HAP-1 (cell line): Measurements from ENCODE around the gene ASCC2.
A peak's percentile ranks its signal among the peaks of the same experiment; 100 is the strongest.
"Not testable (repeated sequence)": the region's sequence is repeated elsewhere in the genome, so short reads cannot be mapped to it uniquely, and the experiment has no call there.

ENCODE experiments used
- DNase-seq, 2 experiments: peaks; one replicate each; pipeline ENCODE4 v3.0.0-alpha.2; 2016 to 2020; ENCODE audit warnings: low spot score in 2 of 2
- H3K27me3 ChIP-seq: fragments of 250-450 bp; sonication (Bioruptor Pico); 2 replicates; pipeline ENCODE4 v1.5.1; 2020; ENCODE audit warnings: low read depth, mild to moderate bottlenecking, moderate library complexity
- H3K36me3 ChIP-seq: fragments of 250-450 bp; sonication (Bioruptor Pico); replicated peaks from 2 replicates; pipeline ENCODE4 v1.5.1; 2020; ENCODE audit warnings: mild to moderate bottlenecking
- H3K4me1 ChIP-seq: fragments of 250-450 bp; sonication (Bioruptor Pico); 2 replicates; pipeline ENCODE4 v1.5.1; 2020; ENCODE audit warnings: mild to moderate bottlenecking
- H3K4me3 ChIP-seq: fragments of 250-450 bp; sonication (Bioruptor Pico); 2 replicates; pipeline ENCODE4 v1.5.1; 2020; ENCODE audit warnings: mild to moderate bottlenecking, moderate library complexity
- H3K9me3 ChIP-seq: fragments of 250-450 bp; sonication (Bioruptor Pico); 2 replicates; pipeline ENCODE4 v1.5.1; 2020; ENCODE audit warnings: mild to moderate bottlenecking, moderate library complexity
- in situ Hi-C: fragments of 300-500 bp; cut with MboI; formaldehyde crosslinking; loops from 3 replicates; pipeline ENCODE4 v1.14.3; 2020; ENCODE audit warnings: low sequenced_read_pairs, inconsistent platforms, mixed read lengths

ASCC2 gene

GRCh38 chr22:29871684-29872083 lies 33.6 kb upstream of the ASCC2 start:
- peaks cover 4% of the 10 kb centered on the region for H3K4me1 ChIP-seq
- in situ Hi-C loops = no loop called here
- no peaks in the 10 kb centered on the region for H3K27me3 ChIP-seq
- H3K4me3 ChIP-seq = no peak overlapping the region
- no peaks in the 10 kb centered on the region for H3K36me3 ChIP-seq
- DNase-seq = peak; percentile 41 to 48
- no peaks in the 10 kb centered on the region for H3K9me3 ChIP-seq

DNA sequence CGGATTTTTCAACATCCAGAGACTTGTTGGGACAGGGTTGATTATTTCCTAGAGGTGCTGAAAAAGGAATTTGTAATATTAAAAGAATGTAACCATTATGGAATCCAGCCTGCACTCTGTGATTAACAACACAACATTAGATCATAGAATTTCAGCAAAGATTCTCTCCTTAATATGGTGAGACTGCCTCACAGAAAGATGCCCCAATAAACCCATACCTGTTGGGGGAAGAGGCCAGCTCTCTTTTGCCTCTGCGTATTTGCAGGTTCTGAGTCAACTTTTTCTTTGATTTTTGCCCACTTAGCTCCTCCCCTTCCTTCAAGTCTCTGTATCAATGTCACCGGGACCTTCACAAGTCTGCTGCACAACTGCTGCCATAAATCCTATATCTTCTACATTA lies 32.5 kb upstream of the ASCC2 start:
- Histone ChIP-seq H3K4me3 (no peak overlapping the region), H3K27me3 (no peaks in the 10 kb centered on the region), H3K36me3 (no peaks in the 10 kb centered on the region), H3K9me3 (no peaks in the 10 kb centered on the region), H3K4me1 (peaks cover 4% of the 10 kb centered on the region)
- no peak for DNase-seq
- in situ Hi-C loops = no loop called here

- no peaks in the 10 kb centered on the region for H3K27me3 ChIP-seq
- peaks cover 4% of the 10 kb centered on the region for H3K4me1 ChIP-seq
- no peak for DNase-seq
- in situ Hi-C loops = no loop called here
- H3K4me3 ChIP-seq = no peak overlapping the region
- H3K9me3 ChIP-seq = no peaks in the 10 kb centered on the region
- H3K36me3 ChIP-seq = no peaks in the 10 kb centered on the region
Observed at GRCh38 chr22:29867851-29868250, 29.8 kb upstream of the ASCC2 start.

DNA sequence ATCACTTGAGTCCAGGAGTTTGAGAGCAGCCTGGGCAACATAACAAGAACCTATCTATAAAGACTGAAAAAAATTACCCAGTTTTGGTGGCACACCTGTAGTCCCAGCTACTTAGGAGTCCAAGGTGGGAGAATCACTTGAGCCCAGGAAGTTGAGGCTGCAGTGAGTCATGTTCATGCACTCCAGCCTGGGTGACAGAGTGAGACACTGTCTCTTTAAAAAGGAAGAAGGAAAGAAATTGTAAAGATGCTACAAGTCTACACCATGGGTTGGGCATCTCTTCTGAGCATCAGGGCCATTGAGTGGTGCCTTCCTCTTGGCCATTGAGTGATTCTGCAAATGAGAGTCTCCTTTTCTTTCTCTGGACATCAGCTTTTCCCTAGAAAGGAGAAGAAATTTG lies 29.2 kb upstream of the ASCC2 start:
- no peaks in the 10 kb centered on the region for H3K36me3 ChIP-seq
- no peak overlapping the region for H3K4me3 ChIP-seq
- no peaks in the 10 kb centered on the region for H3K9me3 ChIP-seq
- no peaks in the 10 kb centered on the region for H3K27me3 ChIP-seq
- in situ Hi-C loops = no loop called here
- H3K4me1 ChIP-seq = peaks cover 4% of the 10 kb centered on the region
- no peak for DNase-seq

GRCh38 chr22:29865572-29865971 lies 27.5 kb upstream of the ASCC2 start:
- in situ Hi-C loops, H3K4me1 ChIP-seq, H3K27me3 ChIP-seq, H3K9me3 ChIP-seq, H3K36me3 ChIP-seq, DNase-seq, H3K4me3 ChIP-seq: not testable (repeated sequence)

DNA sequence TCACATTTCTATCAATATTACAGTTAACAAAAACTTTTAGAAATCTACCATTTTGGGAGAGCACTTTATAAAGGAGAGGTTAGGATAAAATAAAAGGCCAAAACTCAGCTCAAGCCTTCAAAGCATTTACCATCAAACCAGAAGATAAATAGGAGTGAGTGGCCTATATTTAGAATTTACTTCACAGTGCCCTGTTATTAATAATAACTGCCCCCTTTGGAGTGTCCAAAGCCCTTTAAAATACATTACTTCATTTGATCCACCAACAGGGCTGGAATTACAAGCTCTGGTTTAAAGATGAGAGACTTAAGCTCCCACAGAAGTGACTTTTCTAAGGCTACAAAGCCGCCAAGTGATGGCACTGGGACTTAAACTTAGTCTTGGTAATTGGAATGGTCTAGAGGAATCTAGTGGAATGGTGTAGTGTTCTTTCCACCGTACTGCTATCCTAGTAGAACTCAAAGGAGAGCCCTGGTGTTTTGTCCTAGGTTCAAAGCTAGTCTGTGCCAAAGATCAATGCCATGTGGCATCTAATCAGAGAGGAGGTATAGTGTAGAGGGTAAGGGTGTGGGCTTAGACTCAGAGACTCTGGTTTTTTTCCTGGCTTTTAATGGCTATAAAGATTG lies 23.7 kb upstream of the ASCC2 start:
- in situ Hi-C loops = no loop called here

GRCh38 chr22:29860006-29860766 lies 22.1 kb upstream of the ASCC2 start:
- in situ Hi-C loops = no loop called here
- H3K4me3 ChIP-seq = no peak overlapping the region
- no peaks in the 10 kb centered on the region for H3K9me3 ChIP-seq
- DNase-seq = no peak
- H3K36me3 ChIP-seq = no peaks in the 10 kb centered on the region
- H3K27me3 ChIP-seq = no peaks in the 10 kb centered on the region
- H3K4me1 ChIP-seq = no peaks in the 10 kb centered on the region

More for the DNA sequence above, 23.7 kb upstream of the ASCC2 start:
- no peak for DNase-seq
- no peaks in the 10 kb centered on the region for H3K9me3 ChIP-seq
- H3K27me3 ChIP-seq = no peaks in the 10 kb centered on the region
- no peaks in the 10 kb centered on the region for H3K4me1 ChIP-seq
- H3K36me3 ChIP-seq = no peaks in the 10 kb centered on the region
- no peak overlapping the region for H3K4me3 ChIP-seq

GRCh38 chr22:29859030-29859429 lies 21.0 kb upstream of the ASCC2 start:
- H3K36me3 ChIP-seq, H3K4me1 ChIP-seq, H3K27me3 ChIP-seq, DNase-seq, H3K9me3 ChIP-seq, H3K4me3 ChIP-seq, in situ Hi-C loops: not testable (repeated sequence)

DNA sequence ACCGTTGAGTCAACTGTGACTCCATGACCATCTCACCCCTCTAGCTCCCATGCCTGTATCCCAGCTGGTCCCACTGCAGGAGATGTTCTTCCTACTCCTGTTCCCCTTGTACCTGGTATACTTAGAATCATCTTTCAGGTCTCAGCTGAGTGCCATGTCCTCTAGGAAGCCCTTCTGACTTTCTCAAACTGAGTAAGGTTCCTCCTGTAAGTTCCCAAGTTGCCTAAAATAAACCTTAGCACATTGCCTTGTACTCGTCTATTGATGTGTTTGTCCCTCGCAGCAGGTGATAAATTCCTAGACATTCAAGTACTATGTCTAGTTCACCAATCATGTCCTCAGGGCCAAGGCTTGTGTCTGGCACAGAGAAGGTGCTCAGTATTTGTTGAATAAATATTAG lies 18.4 kb upstream of the ASCC2 start:
- Histone ChIP-seq H3K4me1 (no peaks in the 10 kb centered on the region), H3K9me3 (no peaks in the 10 kb centered on the region)
- in situ Hi-C loops = no loop called here

DNA sequence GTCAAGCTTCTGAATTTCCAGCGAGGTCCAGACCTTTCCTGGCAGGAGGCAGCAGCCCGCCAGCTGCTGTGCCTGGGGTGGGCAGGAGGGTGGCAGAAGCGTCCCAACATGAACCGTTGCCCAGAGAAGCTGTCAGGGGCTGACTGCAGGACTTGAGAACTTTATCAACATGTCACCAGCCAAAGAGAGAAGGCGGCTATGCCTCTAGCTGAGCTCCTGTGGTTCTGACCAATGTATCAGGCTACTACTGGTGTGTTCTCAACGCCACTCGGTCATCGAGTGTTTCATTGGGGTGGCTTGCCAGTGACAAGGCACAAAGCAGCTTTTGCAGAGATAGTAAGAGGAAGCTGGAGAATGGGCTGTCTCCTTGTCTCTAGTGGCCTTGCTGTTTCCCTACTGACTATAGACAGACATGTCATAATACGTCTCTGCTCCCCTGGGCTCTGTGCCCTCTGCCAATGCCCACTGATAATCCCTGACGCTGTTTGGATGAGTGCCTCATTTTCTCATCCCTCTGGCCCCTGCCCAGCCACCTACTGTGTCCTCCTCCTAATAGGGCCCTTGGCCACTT lies 17.6 kb upstream of the ASCC2 start:
- Histone ChIP-seq H3K9me3 (no peaks in the 10 kb centered on the region), H3K4me1 (no peaks in the 10 kb centered on the region), H3K36me3 (no peaks in the 10 kb centered on the region), H3K4me3 (no peak overlapping the region), H3K27me3 (no peaks in the 10 kb centered on the region)
- in situ Hi-C loops = no loop called here
- DNase-seq = no peak

More for the DNA sequence above, 18.4 kb upstream of the ASCC2 start:
- Histone ChIP-seq H3K36me3 (no peaks in the 10 kb centered on the region), H3K27me3 (no peaks in the 10 kb centered on the region), H3K4me3 (no peak overlapping the region)
- no peak for DNase-seq

DNA sequence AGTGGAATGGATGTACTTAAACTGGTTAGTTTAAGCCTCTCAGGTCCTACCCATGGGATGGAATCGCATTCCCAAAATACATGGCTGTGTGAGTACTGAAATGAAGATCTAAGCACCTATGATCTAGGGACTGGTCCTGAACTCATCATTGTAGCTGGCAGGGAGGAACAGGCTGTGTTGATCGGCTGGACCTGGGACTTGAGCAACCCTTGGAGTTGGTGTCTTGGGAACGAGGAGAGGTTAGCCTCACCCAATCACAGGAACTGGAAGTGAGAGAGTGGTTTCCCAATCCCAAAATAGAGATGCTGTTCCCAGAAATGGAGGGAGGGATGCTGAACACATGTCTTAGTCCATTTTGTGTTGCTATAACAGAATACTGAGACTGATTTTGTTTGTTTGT lies 16.4 kb upstream of the ASCC2 start:
- no peaks in the 10 kb centered on the region for H3K9me3 ChIP-seq
- in situ Hi-C loops = no loop called here

GRCh38 chr22:29848111-29848510 lies 10.0 kb upstream of the ASCC2 start:
- DNase-seq = no peak
- Histone ChIP-seq H3K4me1 (no peaks in the 10 kb centered on the region), H3K27me3 (no peaks in the 10 kb centered on the region), H3K9me3 (no peaks in the 10 kb centered on the region), H3K36me3 (no peaks in the 10 kb centered on the region), H3K4me3 (no peak overlapping the region)
- in situ Hi-C loops = no loop called here

More for the DNA sequence above, 16.4 kb upstream of the ASCC2 start:
- H3K4me3 ChIP-seq = no peak overlapping the region
- DNase-seq = no peak
- no peaks in the 10 kb centered on the region for H3K36me3 ChIP-seq
- no peaks in the 10 kb centered on the region for H3K27me3 ChIP-seq
- H3K4me1 ChIP-seq = no peaks in the 10 kb centered on the region

DNA sequence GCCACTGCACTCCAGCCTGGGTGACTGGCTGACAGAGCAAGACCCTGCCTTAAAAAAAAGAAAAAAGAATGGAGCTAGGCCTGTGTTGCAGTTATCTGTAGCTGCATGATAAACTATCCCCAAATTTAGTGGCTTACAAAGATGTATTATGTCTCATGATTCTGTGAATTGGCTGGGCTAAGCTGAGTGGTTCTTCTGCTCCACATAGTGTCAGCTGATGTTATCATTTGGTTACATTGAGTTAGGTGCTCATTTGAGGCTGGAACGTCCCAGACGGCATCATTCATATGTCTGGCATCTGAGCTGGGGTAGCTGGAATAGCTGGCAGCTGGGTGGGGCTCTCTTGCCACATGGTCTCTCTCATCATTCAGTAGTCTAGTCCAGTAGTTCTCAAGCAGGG lies 8.2 kb upstream of the ASCC2 start:
- H3K9me3 ChIP-seq = no peaks in the 10 kb centered on the region
- no peaks in the 10 kb centered on the region for H3K36me3 ChIP-seq
- DNase-seq = no peak
- peaks cover 3% of the 10 kb centered on the region; the same call in 1 of the 2 replicates for H3K4me1 ChIP-seq
- H3K27me3 ChIP-seq = no peaks in the 10 kb centered on the region
- in situ Hi-C loops = no loop called here
- H3K4me3 ChIP-seq = no peak overlapping the region

- DNase-seq = no peak
- Histone ChIP-seq H3K4me3 (no peak overlapping the region), H3K36me3 (no peaks in the 10 kb centered on the region; the same call in 1 of the 2 replicates), H3K4me1 (peaks cover 8% of the 10 kb centered on the region; the same call in 1 of the 2 replicates), H3K9me3 (peaks cover under 1% of the 10 kb centered on the region; the same call in 1 of the 2 replicates), H3K27me3 (no peaks in the 10 kb centered on the region)
- in situ Hi-C loops = no loop called here
Observed at GRCh38 chr22:29842740-29843139, 4.7 kb upstream of the ASCC2 start.
